A549 (cell line): ENCODE data around the gene PHC2.

Experiments
- KDM1A ChIP-seq: fragments of 200-600 bp; sonication (generic); IDR thresholded peaks from 2 replicates; pipeline ENCODE4 v1.6.1; 2016; ENCODE audit warnings: low read depth, mild to moderate bottlenecking
- POLR2A ChIP-seq: IDR thresholded peaks from 2 replicates; pipeline ENCODE4 v1.6.1; 2012; ENCODE audit warnings: mild to moderate bottlenecking, low read length
- TF ChIP-seq, protein P1 (sequence below): fragments of >200 bp; sonication (Bioruptor Twin); formaldehyde crosslinking; IDR thresholded peaks from 3 replicates; pipeline ENCODE4 v1.5.1; 2016
- TF ChIP-seq, protein P2 (sequence below): IDR thresholded peaks from 2 replicates; pipeline ENCODE4 v1.6.1; 2012
- TF ChIP-seq, protein P3 (sequence below): fragments of 450-650 bp; IDR thresholded peaks from 2 replicates; pipeline ENCODE4 v1.6.1; 2014; ENCODE audit warnings: antibody characterized with exemption

DNA sequence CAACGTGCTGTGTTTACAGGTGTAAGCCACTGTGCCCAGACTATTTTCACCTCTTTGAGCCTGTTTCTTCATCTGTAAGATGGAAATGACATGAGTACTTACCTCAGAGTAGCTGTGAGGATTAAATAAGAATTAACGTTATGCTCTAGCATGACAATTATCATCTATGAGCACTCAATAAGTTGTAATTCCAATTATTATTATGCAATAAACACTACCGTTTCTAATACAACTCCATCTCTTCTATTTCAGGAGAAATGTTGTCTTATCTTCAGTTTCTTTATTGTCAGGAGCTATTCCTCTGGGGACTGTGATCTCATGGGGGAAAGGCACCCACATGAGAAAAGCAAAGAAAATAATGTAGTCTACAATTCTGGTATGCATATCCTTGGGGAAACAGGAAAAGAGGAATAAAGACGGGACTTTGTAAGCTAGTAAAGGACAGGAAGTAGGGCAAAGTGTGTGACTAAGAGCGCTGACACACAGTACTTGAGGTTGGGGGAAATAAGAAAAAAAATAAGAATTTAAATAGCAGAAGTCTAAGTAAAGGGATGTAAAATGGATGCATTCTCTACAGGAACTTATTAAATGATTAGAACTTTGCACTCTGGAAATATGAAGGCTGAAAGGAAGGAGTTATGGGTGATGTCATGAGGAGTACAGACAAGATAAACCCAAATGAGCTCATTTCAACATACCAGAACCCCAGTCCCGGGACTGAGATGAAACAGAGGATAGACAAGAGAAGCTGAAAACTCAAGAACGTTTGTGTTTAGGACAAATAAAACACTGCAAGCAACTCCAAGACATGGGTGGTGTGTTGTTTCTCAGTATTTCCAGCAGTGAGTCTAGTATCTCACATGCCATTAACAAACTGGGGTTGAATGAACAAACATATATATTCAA is 9.8 kb downstream of the PHC2 start:
- TF ChIP-seq, protein P1, sequence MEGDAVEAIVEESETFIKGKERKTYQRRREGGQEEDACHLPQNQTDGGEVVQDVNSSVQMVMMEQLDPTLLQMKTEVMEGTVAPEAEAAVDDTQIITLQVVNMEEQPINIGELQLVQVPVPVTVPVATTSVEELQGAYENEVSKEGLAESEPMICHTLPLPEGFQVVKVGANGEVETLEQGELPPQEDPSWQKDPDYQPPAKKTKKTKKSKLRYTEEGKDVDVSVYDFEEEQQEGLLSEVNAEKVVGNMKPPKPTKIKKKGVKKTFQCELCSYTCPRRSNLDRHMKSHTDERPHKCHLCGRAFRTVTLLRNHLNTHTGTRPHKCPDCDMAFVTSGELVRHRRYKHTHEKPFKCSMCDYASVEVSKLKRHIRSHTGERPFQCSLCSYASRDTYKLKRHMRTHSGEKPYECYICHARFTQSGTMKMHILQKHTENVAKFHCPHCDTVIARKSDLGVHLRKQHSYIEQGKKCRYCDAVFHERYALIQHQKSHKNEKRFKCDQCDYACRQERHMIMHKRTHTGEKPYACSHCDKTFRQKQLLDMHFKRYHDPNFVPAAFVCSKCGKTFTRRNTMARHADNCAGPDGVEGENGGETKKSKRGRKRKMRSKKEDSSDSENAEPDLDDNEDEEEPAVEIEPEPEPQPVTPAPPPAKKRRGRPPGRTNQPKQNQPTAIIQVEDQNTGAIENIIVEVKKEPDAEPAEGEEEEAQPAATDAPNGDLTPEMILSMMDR = no peak
- TF ChIP-seq POLR2A (no peak), KDM1A (no peak)
- TF ChIP-seq, protein P2, sequence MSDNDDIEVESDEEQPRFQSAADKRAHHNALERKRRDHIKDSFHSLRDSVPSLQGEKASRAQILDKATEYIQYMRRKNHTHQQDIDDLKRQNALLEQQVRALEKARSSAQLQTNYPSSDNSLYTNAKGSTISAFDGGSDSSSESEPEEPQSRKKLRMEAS = no peak
- TF ChIP-seq, protein P3, sequence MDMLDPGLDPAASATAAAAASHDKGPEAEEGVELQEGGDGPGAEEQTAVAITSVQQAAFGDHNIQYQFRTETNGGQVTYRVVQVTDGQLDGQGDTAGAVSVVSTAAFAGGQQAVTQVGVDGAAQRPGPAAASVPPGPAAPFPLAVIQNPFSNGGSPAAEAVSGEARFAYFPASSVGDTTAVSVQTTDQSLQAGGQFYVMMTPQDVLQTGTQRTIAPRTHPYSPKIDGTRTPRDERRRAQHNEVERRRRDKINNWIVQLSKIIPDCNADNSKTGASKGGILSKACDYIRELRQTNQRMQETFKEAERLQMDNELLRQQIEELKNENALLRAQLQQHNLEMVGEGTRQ = no peak
